Amniotic stem cell (primary cell): ENCODE measurements around the gene BTBD19.
"Not testable (repeated sequence)": the region's sequence is repeated elsewhere in the genome, so short reads cannot be mapped to it uniquely, and the experiment has no call there.

Experiments used
- DNase-seq: peaks from one replicate; lab custom pipeline; 2025; lab: John Stamatoyannopoulos, UW

BTBD19 gene

GRCh38 chr1:44808063-44808937 lies at the start of gene BTBD19:
Gene BTBD19 (plus strand): TSS chr1:44808523. CDS start chr1:44808821, 298 bp downstream.
- peak; percentile 93 for DNase-seq

DNA sequence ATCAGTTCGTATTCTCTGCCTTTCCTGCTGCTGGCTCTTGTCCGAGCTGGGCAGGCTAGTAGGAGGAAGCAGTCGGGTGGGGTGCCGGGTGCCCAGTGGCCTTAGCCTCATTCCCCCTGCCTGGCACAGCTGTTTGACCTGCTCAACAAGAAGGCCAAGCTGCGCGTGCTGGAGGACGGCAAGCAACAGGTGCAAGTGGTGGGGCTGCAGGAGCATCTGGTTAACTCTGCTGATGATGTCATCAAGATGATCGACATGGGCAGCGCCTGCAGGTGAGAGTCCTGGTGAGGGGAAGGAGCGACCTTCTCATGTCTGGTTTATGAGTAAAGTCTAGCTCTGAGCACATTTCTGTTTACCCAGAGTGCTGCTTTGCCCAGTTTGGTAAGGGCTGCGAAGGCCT lies 49.2 kb upstream of the BTBD19 start:
- no peak for DNase-seq

DNA sequence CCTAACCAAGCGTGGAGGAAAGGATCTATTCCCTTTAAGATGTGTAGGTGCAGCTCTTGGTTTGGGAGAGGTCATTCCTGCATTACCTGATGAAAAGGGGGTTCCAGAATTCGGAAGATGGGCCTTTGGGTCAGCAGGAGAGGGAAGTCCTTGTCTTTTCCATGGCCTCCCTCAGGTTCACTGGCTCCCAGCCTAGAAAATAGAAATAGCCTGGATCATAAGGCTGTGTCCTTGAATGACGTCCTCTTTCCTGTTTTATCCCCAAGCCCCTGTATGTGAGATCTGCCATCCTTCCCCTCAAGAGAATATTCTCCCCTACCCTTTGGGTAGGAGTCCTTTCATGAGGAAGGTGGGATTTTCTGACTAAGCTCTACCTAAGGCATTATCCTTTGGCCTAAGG lies 47.4 kb upstream of the BTBD19 start:
- no peak for DNase-seq

- DNase-seq: not testable (repeated sequence)
Observed at GRCh38 chr1:44766421-44766820, 41.9 kb upstream of the BTBD19 start.

GRCh38 chr1:44775078-44775929 lies 33.0 kb upstream of the BTBD19 start, which contains the start of gene RPS8:
Gene RPS8 (plus strand): TSS chr1:44775540. CDS start chr1:44775597, 57 bp downstream.
- DNase-seq: peak; percentile 88

DNA sequence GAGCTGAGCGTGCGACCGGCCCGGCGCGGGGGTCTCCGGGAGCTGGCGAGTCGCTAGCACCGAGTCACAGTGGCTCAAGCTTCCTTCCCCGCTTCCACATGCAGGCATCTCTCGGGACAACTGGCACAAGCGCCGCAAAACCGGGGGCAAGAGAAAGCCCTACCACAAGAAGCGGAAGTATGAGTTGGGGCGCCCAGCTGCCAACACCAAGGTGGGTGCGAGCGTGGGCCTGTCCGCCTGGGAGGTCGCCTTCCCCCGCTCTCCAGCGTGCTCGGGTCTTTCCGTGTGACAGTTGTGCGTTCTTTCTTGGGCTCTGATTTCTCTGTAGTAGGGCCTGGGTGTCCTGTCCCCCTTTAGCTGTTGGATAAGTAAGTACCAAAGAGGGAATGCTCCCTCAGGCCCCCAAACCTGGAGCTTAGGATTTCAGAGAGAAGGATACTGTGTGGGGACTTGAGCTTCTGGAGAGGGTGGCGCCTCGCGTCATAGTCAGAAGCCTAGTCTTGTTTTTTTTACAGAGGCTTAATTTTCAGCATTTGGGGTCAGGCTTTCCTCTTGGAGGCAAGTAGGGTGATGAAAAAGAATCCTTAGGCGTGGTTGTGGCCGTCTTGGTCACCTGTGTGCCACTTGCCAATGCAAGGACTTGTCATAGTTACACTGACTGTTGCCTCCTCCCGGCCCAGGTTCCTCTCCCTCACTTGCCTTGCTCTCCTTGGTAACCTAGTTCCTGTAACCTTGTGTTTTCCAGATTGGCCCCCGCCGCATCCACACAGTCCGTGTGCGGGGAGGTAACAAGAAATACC lies 32.2 kb upstream of the BTBD19 start:
- no peak for DNase-seq

DNA sequence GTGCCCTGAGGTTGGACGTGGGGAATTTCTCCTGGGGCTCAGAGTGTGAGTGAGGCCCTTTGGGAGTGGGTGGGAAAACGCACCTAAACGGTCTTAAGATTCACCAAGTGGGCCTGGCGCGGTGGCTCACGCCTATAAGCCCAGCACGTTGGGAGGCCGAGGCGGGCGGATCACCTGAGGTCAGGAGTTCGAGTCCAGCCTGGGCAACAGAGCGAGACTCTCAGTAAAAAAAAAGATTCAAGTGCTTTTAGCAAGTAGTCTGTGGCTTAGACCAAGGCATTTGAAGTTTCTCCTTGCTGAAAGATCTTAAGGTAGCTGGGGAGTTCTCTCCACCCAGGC lies 31.6 kb upstream of the BTBD19 start:
- no peak for DNase-seq

DNA sequence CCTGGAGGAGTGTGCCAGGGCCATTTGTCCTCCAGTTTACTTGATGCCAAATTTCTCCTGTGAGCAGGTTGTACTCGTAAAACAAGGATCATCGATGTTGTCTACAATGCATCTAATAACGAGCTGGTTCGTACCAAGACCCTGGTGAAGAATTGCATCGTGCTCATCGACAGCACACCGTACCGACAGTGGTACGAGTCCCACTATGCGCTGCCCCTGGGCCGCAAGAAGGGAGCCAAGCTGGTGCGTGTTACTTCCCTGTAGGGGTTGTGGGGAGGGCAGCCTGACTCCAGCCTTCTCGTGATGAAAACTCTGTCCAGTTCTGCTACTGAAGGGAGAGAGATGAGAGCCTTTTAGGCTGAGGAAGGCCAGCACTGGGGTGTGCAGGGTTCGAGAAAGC lies 30.8 kb upstream of the BTBD19 start:
- DNase-seq: no peak

GRCh38 chr1:44777969-44778635 lies 30.2 kb upstream of the BTBD19 start:
- no peak for DNase-seq

DNA sequence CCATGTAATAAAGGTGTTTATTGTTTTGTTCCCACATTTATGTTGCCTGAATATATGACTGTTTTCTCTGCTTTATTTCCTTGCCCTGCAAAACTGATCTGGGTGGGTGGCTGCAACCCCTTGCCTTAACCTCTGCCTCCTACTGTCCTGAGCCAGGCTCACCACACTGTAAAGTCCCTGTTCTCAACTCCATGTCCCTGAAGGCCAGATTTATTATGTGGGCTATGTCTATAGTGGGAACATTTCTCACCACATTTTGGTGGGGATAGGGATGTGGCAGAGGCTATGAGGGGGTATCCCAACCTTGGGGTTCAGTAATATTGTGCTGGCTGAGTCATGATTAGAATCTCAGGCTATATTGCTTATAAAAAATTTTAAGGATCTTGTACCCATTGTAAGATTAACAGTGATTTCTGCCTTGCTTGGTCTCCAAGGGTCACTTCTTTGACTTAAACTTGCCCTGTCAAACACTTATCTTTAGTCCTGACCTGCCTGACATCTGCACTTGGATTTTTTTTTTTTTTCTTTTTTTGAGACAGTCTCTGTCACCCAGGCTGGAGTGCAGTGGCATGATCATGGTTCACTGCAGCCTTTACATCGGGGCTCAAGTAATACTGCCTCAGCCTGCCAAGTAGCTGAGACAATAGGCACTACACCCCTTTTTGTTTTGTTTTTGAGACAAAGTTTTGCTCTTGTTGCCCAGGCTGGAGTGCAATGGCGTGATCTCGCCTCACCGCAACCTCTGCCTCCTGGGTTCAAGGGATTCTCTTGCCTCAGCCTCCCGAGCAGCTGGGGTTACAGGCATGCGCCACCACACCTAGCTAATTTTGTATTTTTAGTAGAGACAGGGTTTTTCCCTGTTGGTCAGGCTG lies 29.4 kb upstream of the BTBD19 start:
- no peak for DNase-seq

DNA sequence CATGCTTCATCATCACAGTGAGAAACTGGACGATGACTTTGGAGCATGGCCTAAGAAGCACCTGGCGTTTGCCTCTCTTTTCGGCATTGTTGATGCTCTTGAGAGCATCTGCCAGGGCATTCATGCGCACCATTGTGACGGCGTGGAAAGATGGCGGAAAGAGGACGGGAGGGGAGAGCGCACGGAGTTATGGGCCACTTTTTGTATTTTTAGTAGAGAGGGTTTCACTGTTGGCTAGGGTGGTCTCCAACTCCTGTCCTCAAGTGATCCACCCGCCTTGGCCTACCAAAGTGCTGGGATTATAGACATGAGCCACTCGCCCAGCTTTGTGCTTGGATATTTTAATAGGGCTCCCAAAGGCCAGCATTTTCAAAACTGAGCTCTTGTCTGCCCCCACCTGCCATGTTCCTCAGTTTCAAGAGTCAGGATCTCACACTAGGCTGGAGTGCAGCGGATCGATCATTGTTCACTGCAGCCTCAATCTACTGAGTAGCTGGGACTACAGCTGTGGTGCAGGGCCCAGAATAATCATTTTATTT lies 27.7 kb upstream of the BTBD19 start:
- no peak for DNase-seq

GRCh38 chr1:44783697-44784093 lies 24.6 kb upstream of the BTBD19 start:
- DNase-seq: no peak

GRCh38 chr1:44784094-44785028 lies 24.0 kb upstream of the BTBD19 start:
- DNase-seq: no peak

DNA sequence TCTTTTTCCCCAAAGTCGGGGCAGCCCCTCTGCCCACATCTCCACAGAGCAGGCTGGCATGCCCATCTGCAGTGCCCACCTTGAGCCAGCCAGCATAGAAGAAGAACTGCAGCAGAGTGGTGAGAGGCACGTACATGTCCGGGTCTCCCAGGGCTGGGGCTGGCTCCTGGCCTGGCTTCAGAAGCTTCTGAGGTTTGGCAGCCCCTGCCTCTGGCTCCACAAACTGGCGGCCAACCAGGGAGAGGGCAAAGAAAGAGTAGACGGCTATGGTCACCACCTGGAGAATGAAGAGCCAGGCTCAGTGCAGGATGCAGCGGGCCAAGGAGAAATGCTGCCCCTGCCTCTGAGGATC lies 23.3 kb upstream of the BTBD19 start:
- no peak for DNase-seq

- no peak for DNase-seq
Observed at GRCh38 chr1:44785501-44786137, 22.7 kb upstream of the BTBD19 start.

- no peak for DNase-seq
Observed at GRCh38 chr1:44786138-44786840, 22.0 kb upstream of the BTBD19 start.

- no peak for DNase-seq
Observed at GRCh38 chr1:44786841-44787426, 21.4 kb upstream of the BTBD19 start.

DNA sequence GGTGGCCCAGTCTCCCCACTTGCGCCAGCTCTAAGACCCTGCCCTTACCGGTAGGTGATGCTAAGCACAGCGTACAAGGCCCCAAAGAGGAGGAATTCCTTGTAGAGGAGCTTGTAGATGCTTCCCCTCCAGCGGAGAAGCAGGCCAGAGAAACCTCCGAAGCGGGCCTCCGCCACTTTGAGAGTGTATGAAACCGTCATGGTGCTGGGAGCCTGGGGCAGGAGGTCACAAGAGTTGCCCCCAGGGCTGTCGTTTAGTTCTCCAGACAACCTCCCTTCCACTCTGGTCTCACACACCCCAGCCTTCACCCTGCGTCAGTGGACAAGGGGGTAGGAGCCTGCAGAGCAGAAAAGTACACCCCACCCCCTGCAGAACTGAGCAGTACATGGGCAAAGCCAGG lies 20.8 kb upstream of the BTBD19 start:
- DNase-seq: no peak
